ENCODE results near the gene LACC1. TPM values are rescaled to one million over a fixed set of nuclear protein-coding genes. Genes with fewer than 3 reads are reported as not detected.

LACC1 gene
- total and polyA plus RNA-seq, 2 of the 13 experiments (the other 11 are each of a cell fraction or from before 2014, with no cell fraction given): 0.92 to 1.7 TPM

- no peak for TF ChIP-seq ZNF138 (CRISPR knock-in tag; IDR thresholded peaks at IDR 0.05; ENCODE audit: low read depth)
- TF ChIP-seq ZBTB21 (CRISPR knock-in tag; IDR thresholded peaks at IDR 0.05): no peak
- TF ChIP-seq ZNF263 (CRISPR knock-in tag; IDR thresholded peaks at IDR 0.05): no peak
- TF ChIP-seq SNAI1 (CRISPR knock-in tag; IDR thresholded peaks at IDR 0.05; ENCODE audit: borderline replicate concordance): no peak
- TF ChIP-seq HMGXB3 (CRISPR knock-in tag; IDR thresholded peaks at IDR 0.05; ENCODE audit: borderline replicate concordance): no peak
- TF ChIP-seq SPEN (CRISPR knock-in tag; IDR thresholded peaks at IDR 0.05; ENCODE audit: low read depth): no peak
- no peak for TF ChIP-seq ZNF790 (CRISPR knock-in tag; IDR thresholded peaks at IDR 0.05; ENCODE audit: borderline replicate concordance)
- no peak for TF ChIP-seq ATRX (CRISPR knock-in tag; IDR thresholded peaks at IDR 0.05; ENCODE audit: borderline replicate concordance)
- no peak for TF ChIP-seq ZNF598 (CRISPR knock-in tag; IDR thresholded peaks at IDR 0.05; ENCODE audit: borderline replicate concordance)
Observed at GRCh38 chr13:43877326-43877725, 2.4 kb upstream of the LACC1 start (continued).

GRCh38 chr13:43877766-43878165 lies 1.9 kb upstream of the LACC1 start:
- no peak overlapping the region for H3K4me3 ChIP-seq (replicated peaks in 1 of 3; ENCODE audit: insufficient read depth in 1 of 3, low read depth in 2 of 3, low read length in 3 of 3)
- H2AFZ ChIP-seq (ENCODE audit: low read length): no peak overlapping the region
- ATAC-seq: no peak
- ChIA-PET POLR2A (interaction anchor here (2.0 kb wide), 1 partner anchor 527 kb away, joined by 9 read pairs; no protein-coding TSS in a partner anchor), CTCF (ENCODE audit: low intra/inter-chr PET ratio, low total read pairs) (no interaction called here)
- WGBS (ENCODE audit: low lambda C conversion rate): 93% methylated on average over 1 of the region's 1 CpG
- H3K27ac ChIP-seq (ENCODE audit: extremely low read length, insufficient read depth, low read length): no peak overlapping the region
- H3K9ac ChIP-seq (ENCODE audit: insufficient read depth, low read depth, low read length): no peak overlapping the region
- in situ Hi-C loops (cut with HindIII; ENCODE audit: extremely low pct_ligation_motif_present, low pct_unique_long_range_greater_than_20kb) (no loop called here), intact Hi-C loops (cut with micrococcal nuclease; ENCODE audit: unreplicated experiment) (no loop called here)
- H3K9me3 ChIP-seq (ENCODE audit: low read length): no peaks in the 10 kb centered on the region
- BruUV-seq (replicated peaks): no TSS peak
- DNase-seq (ENCODE audit: low spot score): no peak
- no peaks in the 10 kb centered on the region for H3K36me3 ChIP-seq (replicated peaks in 1 of 2; ENCODE audit: control insufficient read depth in 1 of 2, insufficient read depth in 2 of 2, low read length in 2 of 2)
- peaks cover 20% of the 10 kb centered on the region for H3K4me1 ChIP-seq (ENCODE audit: insufficient read depth, low read length)
- peaks cover 0 to 2% of the 10 kb centered on the region in 2 experiments; a peak in 2 of 5 replicates for H3K27me3 ChIP-seq (ENCODE audit: control insufficient read depth in 1 of 2, insufficient read depth in 2 of 2, low read length in 2 of 2)
- FAIRE-seq: no peak
- no peaks in the 10 kb centered on the region for H4K20me1 ChIP-seq (ENCODE audit: insufficient read depth, low read length)
- TF ChIP-seq DR1 (CRISPR knock-in tag; IDR thresholded peaks at IDR 0.05): no peak
- TF ChIP-seq HMG20B (CRISPR knock-in tag; conservative IDR thresholded peaks at IDR 0.05): no peak
- TF ChIP-seq ZNF274 (CRISPR knock-in tag; IDR thresholded peaks at IDR 0.05): no peak
- TF ChIP-seq POLR2G (IDR thresholded peaks at IDR 0.05; ENCODE audit: low read depth, low read length): no peak
- no peak overlapping the region for H3K4me2 ChIP-seq (ENCODE audit: low read depth, low read length)
- H3K79me2 ChIP-seq (ENCODE audit: insufficient read depth, low read length): no peaks in the 10 kb centered on the region

Data from HepG2 (cell line).